Mononuclear cell (primary cell): ENCODE results near the gene STPG3. TPM values are rescaled to one million over a fixed set of nuclear protein-coding genes. Genes with fewer than 3 reads are reported as not detected.

ENCODE experiments used
- H3K27me3 ChIP-seq: 2 replicates; pipeline ENCODE4 v1.6.0; 2011; ENCODE audit warnings: low read length, control low read depth; ENCODE audit not compliant: insufficient read depth
- H3K4me1 ChIP-seq: 2 replicates; pipeline ENCODE4 v1.5.1; 2011; ENCODE audit warnings: mild to moderate bottlenecking, low read length, control low read depth; ENCODE audit not compliant: insufficient read depth
- H3K4me3 ChIP-seq: 2 replicates; pipeline ENCODE4 v1.5.1; 2011; ENCODE audit warnings: mild to moderate bottlenecking, low read length, moderate library complexity
- H3K9me3 ChIP-seq: 2 replicates; pipeline ENCODE4 v1.5.1; 2011; ENCODE audit warnings: low read depth, mild to moderate bottlenecking, control low read depth, low read length
- total RNA-seq: library from RNA; depleted of rRNA; stranded (reverse); fragments of >200 nt; gene quantifications from one replicate; pipeline ENCODE4 v1.2.3, GENCODE V29; 2012

Gene STPG3
- total RNA-seq, 1 donor: not detected

- Histone ChIP-seq H3K27me3 (no peaks in the 10 kb centered on the region), H3K9me3 (no peaks in the 10 kb centered on the region), H3K4me3 (no peak overlapping the region), H3K4me1 (peaks cover 17% of the 10 kb centered on the region)
Measured at GRCh38 chr9:137227853-137228505, 23.1 kb upstream of the STPG3 start.

GRCh38 chr9:137228506-137228967 lies 22.5 kb upstream of the STPG3 start:
- Histone ChIP-seq H3K27me3 (no peaks in the 10 kb centered on the region), H3K4me1 (peaks cover 16% of the 10 kb centered on the region), H3K9me3 (no peaks in the 10 kb centered on the region), H3K4me3 (no peak overlapping the region)

DNA sequence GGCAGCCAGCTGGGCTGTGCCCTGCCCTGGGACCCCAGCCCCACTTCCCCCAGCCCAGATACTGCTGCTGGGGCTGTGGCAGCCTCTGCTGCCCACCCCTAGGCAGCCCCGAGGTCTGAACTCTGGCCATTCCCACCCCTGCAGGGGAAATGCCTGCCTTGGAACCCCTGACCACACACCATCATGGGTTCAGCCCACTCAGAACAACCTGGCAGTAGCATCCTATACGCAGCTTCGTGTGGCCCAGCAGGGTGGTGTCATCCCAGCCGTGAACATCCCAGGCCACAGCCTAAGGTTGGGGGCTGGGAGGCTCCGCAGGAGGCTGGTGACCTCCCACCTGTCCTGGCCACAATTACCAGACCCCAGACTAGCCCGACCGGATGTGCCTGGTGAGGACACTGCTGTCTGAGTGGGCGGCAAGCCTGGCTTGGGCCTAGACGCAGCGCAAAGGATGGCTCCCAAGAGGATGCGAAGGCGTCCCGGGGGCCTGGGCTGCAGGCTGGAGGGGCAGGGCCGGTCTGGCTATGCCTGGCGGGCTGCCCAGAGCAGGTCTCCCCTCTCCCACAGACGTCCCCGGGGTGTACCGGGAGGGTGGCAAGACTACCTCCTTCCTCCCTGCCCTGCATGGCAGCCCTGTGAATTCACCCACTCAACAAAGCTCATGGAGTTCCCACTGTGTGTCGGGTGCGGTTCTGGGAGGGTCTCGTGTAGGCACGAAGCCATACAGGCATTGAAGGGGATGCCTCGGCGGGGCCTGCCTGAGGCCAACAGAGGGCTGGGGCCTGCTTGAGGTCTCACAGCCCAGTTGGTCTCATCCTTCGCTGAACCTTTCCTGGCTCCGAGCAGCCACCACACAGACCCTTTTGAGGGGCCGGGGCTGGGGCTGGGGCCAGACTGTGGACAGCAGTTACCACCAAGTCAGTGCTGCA lies 21.9 kb upstream of the STPG3 start:
- Histone ChIP-seq H3K4me3 (no peak overlapping the region), H3K4me1 (peaks cover 10% of the 10 kb centered on the region), H3K9me3 (no peaks in the 10 kb centered on the region), H3K27me3 (no peaks in the 10 kb centered on the region)

GRCh38 chr9:137229903-137230704 lies 21.0 kb upstream of the STPG3 start:
- H3K27me3 ChIP-seq: no peaks in the 10 kb centered on the region
- no peaks in the 10 kb centered on the region for H3K9me3 ChIP-seq
- no peak overlapping the region for H3K4me3 ChIP-seq

DNA sequence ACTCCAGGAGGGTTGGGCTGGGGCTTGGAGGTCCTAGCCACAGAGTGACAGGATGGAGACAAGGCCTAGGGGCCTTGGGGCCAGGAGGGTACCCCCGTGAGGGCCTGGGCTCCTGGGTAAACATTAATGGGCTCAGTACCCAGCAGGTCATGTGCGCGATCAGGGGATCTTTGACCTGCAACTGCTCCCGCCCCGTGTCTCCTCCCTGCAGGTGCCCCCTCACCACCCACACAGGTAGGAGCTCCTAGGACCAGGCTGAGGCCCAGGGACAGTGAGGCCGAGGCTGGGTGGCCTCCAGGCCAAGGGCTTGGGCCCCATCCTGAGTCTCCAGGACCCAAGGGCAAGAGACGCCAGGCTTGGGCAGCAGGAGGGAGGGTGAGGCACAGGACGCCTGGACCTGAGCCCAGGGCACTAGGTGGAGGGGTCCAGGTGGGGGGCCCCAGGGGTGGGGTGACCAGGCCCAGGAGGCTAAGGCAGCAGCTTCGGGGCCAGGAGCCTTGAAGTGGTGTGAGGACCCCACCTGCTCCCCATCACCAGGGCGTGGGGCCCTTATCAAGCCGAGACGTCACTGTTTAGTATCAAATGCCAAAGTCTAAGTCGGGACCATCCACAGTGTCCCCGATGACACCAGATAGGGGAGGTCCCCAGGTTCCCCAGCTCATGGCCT lies 20.2 kb upstream of the STPG3 start, which contains the start of gene SLC34A3:
Gene SLC34A3, plus strand, starts transcription at position 197 of the 667 bp plus-strand sequence. CDS start 802 bp downstream, outside the sequence.
- peaks cover 4% of the 10 kb centered on the region for H3K4me1 ChIP-seq
- H3K27me3 ChIP-seq: no peaks in the 10 kb centered on the region
- no peaks in the 10 kb centered on the region for H3K9me3 ChIP-seq
- H3K4me3 ChIP-seq: no peak within 1 kb of the TSS

More at GRCh38 chr9:137229903-137230704, 21.0 kb upstream of the STPG3 start:
- peaks cover 4% of the 10 kb centered on the region for H3K4me1 ChIP-seq

DNA sequence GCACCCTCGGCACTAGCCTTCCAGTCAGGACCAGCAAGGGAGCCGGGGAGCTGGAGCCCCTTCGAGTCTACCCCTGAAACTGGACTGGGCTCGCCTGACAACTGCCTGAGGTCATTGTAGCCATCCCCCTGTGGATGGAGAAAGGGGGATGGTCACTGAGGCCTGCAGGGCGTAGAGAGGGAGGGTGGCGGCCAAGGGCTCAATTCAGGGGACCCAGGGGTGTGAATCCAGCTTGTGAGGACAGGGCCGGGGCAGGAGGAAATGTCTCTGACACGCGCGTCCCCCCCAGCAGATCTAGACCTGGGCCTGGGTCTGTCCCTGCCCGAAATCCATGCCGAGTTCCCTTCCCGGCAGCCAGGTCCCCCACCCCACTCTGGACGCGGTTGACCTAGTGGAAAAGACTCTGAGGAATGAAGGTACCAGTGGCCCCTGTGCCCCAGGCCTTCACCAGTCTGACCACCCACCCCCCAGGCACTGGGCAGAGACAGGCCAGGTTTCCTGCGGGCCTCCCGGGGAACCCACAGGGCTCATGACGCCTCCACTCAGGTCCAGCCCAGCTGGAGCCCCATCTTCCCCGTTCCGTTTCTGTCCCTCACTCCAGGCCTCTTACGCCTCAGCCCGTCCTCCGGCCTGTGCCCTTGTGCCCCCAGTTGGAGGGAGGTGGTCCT lies 19.6 kb upstream of the STPG3 start:
- H3K4me3 ChIP-seq: no peak overlapping the region
- H3K9me3 ChIP-seq: no peaks in the 10 kb centered on the region
- no peaks in the 10 kb centered on the region for H3K27me3 ChIP-seq
- H3K4me1 ChIP-seq: peaks cover 11% of the 10 kb centered on the region

- Histone ChIP-seq H3K9me3 (no peaks in the 10 kb centered on the region), H3K4me3 (no peak overlapping the region), H3K4me1 (peaks cover 17% of the 10 kb centered on the region), H3K27me3 (no peaks in the 10 kb centered on the region)
Measured at GRCh38 chr9:137232101-137232500, 19.0 kb upstream of the STPG3 start.

GRCh38 chr9:137232510-137232909 lies 18.6 kb upstream of the STPG3 start:
- Histone ChIP-seq H3K9me3 (no peaks in the 10 kb centered on the region), H3K27me3 (no peaks in the 10 kb centered on the region), H3K4me3 (no peak overlapping the region), H3K4me1 (peaks cover 17% of the 10 kb centered on the region)

DNA sequence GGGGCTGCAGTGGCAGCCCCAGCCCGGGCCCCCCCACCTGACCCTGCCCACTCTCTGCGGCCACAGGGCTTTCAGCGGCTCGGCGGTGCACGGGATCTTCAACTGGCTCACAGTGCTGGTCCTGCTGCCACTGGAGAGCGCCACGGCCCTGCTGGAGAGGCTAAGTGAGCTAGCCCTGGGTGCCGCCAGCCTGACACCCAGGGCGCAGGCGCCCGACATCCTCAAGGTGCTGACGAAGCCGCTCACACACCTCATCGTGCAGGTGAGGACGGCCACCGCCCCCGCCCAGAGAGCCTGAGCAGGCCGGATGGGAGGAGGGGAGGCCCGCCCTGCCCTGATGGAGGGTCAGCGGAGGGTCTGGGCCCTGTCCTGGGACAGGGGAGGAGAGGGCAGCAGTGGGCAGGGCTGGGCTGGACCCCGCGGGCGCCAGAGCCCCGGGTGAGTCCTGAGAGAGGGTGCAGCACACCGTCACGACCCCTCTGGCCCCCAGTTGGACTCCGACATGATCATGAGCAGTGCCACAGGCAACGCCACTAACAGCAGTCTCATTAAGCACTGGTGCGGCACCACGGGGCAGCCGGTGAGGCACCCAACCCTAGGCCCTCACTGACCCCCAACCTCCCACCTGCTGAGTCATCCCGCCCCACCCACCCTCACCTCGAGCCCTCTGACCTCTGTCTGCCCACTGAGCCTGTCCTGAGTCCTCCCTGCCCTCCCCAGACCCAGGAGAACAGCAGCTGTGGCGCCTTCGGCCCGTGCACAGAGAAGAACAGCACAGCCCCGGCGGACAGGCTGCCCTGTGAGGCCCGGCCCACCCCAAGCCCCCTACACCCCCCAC lies 17.7 kb upstream of the STPG3 start:
- peaks cover 17% of the 10 kb centered on the region for H3K4me1 ChIP-seq
- H3K4me3 ChIP-seq: no peak overlapping the region
- no peaks in the 10 kb centered on the region for H3K27me3 ChIP-seq
- no peaks in the 10 kb centered on the region for H3K9me3 ChIP-seq

DNA sequence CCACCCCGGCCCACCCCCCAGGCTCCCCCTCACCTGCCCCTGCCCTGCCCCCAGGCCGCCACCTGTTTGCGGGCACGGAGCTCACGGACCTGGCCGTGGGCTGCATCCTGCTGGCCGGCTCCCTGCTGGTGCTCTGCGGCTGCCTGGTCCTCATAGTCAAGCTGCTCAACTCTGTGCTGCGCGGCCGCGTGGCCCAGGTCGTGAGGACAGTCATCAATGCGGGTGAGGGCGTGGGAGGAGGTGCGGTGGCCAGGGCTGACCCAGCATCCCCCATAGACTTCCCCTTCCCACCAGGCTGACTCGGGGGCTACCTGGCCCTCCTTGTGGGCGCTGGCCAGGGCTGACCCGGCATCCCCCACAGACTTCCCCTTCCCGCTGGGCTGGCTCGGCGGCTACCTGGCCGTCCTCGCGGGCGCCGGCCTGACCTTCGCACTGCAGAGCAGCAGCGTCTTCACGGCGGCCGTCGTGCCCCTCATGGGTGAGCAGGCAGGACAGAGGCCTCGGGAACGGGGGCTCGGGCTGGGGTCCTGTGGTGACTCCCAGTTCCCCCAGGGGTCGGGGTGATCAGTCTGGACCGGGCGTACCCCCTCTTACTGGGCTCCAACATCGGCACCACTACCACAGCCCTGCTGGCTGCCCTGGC lies 16.9 kb upstream of the STPG3 start:
- no peak overlapping the region for H3K4me3 ChIP-seq
- no peaks in the 10 kb centered on the region for H3K27me3 ChIP-seq
- H3K9me3 ChIP-seq: no peaks in the 10 kb centered on the region
- H3K4me1 ChIP-seq: peaks cover 24% of the 10 kb centered on the region

GRCh38 chr9:137234758-137235423 lies 16.2 kb upstream of the STPG3 start:
- H3K4me1 ChIP-seq: peaks cover 31% of the 10 kb centered on the region
- H3K4me3 ChIP-seq: no peak overlapping the region
- no peaks in the 10 kb centered on the region for H3K9me3 ChIP-seq
- H3K27me3 ChIP-seq: no peaks in the 10 kb centered on the region

GRCh38 chr9:137235424-137236237 lies 15.5 kb upstream of the STPG3 start:
- Histone ChIP-seq H3K9me3 (no peaks in the 10 kb centered on the region), H3K4me1 (peaks cover 38% of the 10 kb centered on the region), H3K4me3 (no peak overlapping the region), H3K27me3 (no peaks in the 10 kb centered on the region)
